Gastrocnemius medialis (tissue), 4 donors: Measurements from ENCODE around the gene DLEC1. TPM values are rescaled to one million over a fixed set of nuclear protein-coding genes. Genes with fewer than 3 reads are reported as not detected.

ENCODE experiments used
- ATAC-seq, 2 donors: fragments of 150-250 bp; one replicate each; pipeline ENCODE4 v1.9.1; 2016
- DNase-seq, 2 donors: peaks; one replicate each; pipeline ENCODE4 v3.0.0-alpha.2; 2019
- H3K27ac ChIP-seq, 4 donors: fragments of 200-600 bp; sonication (generic); 1 replicate in 1 of 4; 2 replicates in 3 of 4; pipeline ENCODE4 v1.5.1; 2016 to 2018; ENCODE audit warnings: mild to moderate bottlenecking in 2 of 4, moderate library complexity in 1 of 4
- H3K27me3 ChIP-seq, 3 donors: fragments of 200-600 bp; sonication (generic) in 2 of 3; 1 replicate in 1 of 3; 2 replicates in 2 of 3; pipeline versions ENCODE4 v1.5.1 to v1.6.0; 2016 to 2019; ENCODE audit warnings: mild to moderate bottlenecking in 1 of 3, moderate library complexity in 1 of 3
- H3K36me3 ChIP-seq, 2 donors: fragments of 200-600 bp; sonication (generic) in 1 of 2; one replicate each; pipeline ENCODE4 v1.5.1; 2017 to 2018
- H3K4me1 ChIP-seq, 2 donors: fragments of 200-600 bp; sonication (generic) in 1 of 2; one replicate each; pipeline ENCODE4 v1.5.1; 2016 to 2017; ENCODE audit warnings: mild to moderate bottlenecking in 2 of 2
- H3K4me3 ChIP-seq, 4 donors: fragments of 200-600 bp; sonication (generic) in 3 of 4; 1 replicate in 1 of 4; 2 replicates in 3 of 4; pipeline ENCODE4 v1.5.1; 2016 to 2019; ENCODE audit warnings: mild to moderate bottlenecking in 2 of 4
- H3K9me3 ChIP-seq, 3 donors: fragments of 200-600 bp; sonication (generic) in 2 of 3; 1 replicate in 1 of 3; 2 replicates in 2 of 3; pipeline ENCODE4 v1.5.1; 2016 to 2019
- CTCF ChIP-seq, 5 experiments: fragments of 450-650 bp in 3 of 5; fragments of 200-600 bp in 2 of 5; sonication (generic) in 2 of 5; IDR thresholded peaks in 4 of 5; conservative IDR thresholded peaks in 1 of 5; 1 replicate in 4 of 5; 2 replicates in 1 of 5; pipeline ENCODE4 v1.5.1; 2016 to 2019; ENCODE audit warnings: antibody characterized with exemption in 5 of 5, mild to moderate bottlenecking in 3 of 5, moderate library complexity in 3 of 5
- POLR2A ChIP-seq, 2 donors: fragments of 450-650 bp; IDR thresholded peaks; one replicate each; pipeline ENCODE4 v1.6.1; 2017; ENCODE audit warnings: antibody characterized with exemption in 2 of 2, mild to moderate bottlenecking in 2 of 2, moderate library complexity in 2 of 2
- in situ Hi-C, 4 donors: fragments of 200-750 bp; cut with MboI; loops; one replicate each; pipeline versions ENCODE4 v1.15.0 to v1.8.0; 2017; ENCODE audit warnings: low sequenced_read_pairs in 4 of 4
- intact Hi-C: fragments of 100-400 bp; cut with DNase I; formaldehyde crosslinking; loops from one replicate; pipeline ENCODE4 v1.15.1; 2023; ENCODE audit warnings: low total_unique reads
- total RNA-seq, 4 donors: library from RNA; depleted of rRNA; stranded (reverse); fragments of >200 nt; gene quantifications; one replicate each; pipeline versions ENCODE4 v1.1.0 to v1.2.3, GENCODE V29; 2016

DLEC1 gene
- total RNA-seq, 4 donors from 2014 or later = not detected

- intact Hi-C loops (no loop called here), in situ Hi-C loops (no loop called here)
- H3K4me1 ChIP-seq = no peaks in the 10 kb centered on the region
- no peaks in the 10 kb centered on the region for H3K9me3 ChIP-seq
- H3K4me3 ChIP-seq = no peak overlapping the region
- DNase-seq = no peak
- H3K27ac ChIP-seq = no peak overlapping the region
- no peak for TF ChIP-seq POLR2A (IDR thresholded peaks at IDR 0.05)
- no peak for TF ChIP-seq CTCF (IDR thresholded peaks at IDR 0.05 in 4 of 5, conservative IDR thresholded peaks at IDR 0.05 in 1 of 5)
- H3K27me3 ChIP-seq = peaks cover 0 to 10% (median 0%) of the 10 kb centered on the region in 3 donors
- no peaks in the 10 kb centered on the region for H3K36me3 ChIP-seq
- ATAC-seq = no peak
Measured at GRCh38 chr3:38101811-38102443, 62.9 kb downstream of the DLEC1 start.

GRCh38 chr3:38102444-38102814 is 63.4 kb downstream of the DLEC1 start:
- H3K9me3 ChIP-seq = no peaks in the 10 kb centered on the region
- no peak overlapping the region for H3K27ac ChIP-seq
- TF ChIP-seq POLR2A (IDR thresholded peaks at IDR 0.05) = no peak
- no peak for TF ChIP-seq CTCF (IDR thresholded peaks at IDR 0.05 in 4 of 5, conservative IDR thresholded peaks at IDR 0.05 in 1 of 5)
- peaks cover 0 to 10% (median 0%) of the 10 kb centered on the region in 3 donors for H3K27me3 ChIP-seq
- no peaks in the 10 kb centered on the region for H3K36me3 ChIP-seq
- intact Hi-C loops = no loop called here
- DNase-seq = no peak
- H3K4me1 ChIP-seq = no peaks in the 10 kb centered on the region
- no peak overlapping the region for H3K4me3 ChIP-seq
- in situ Hi-C loops = no loop called here
- ATAC-seq = no peak

- Histone ChIP-seq H3K4me3 (no peak overlapping the region), H3K9me3 (no peaks in the 10 kb centered on the region), H3K27ac (no peak overlapping the region), H3K4me1 (no peaks in the 10 kb centered on the region), H3K27me3 (peaks cover 0 to 10% (median 0%) of the 10 kb centered on the region in 3 donors), H3K36me3 (no peaks in the 10 kb centered on the region)
- no peak for TF ChIP-seq POLR2A (IDR thresholded peaks at IDR 0.05)
- TF ChIP-seq CTCF (IDR thresholded peaks at IDR 0.05 in 4 of 5, conservative IDR thresholded peaks at IDR 0.05 in 1 of 5) = no peak
- in situ Hi-C loops = no loop called here
- no peak for DNase-seq
- intact Hi-C loops = no loop called here
- ATAC-seq = no peak
Measured at GRCh38 chr3:38105525-38105924, 66.5 kb downstream of the DLEC1 start.

- H3K4me1 ChIP-seq = no peaks in the 10 kb centered on the region
- H3K4me3 ChIP-seq = no peak overlapping the region
- no peak for ATAC-seq
- intact Hi-C loops = no loop called here
- no peaks in the 10 kb centered on the region for H3K9me3 ChIP-seq
- no peaks in the 10 kb centered on the region for H3K36me3 ChIP-seq
- no peak overlapping the region for H3K27ac ChIP-seq
- no peak for TF ChIP-seq POLR2A (IDR thresholded peaks at IDR 0.05)
- no peak for TF ChIP-seq CTCF (IDR thresholded peaks at IDR 0.05 in 4 of 5, conservative IDR thresholded peaks at IDR 0.05 in 1 of 5)
- H3K27me3 ChIP-seq = peaks cover 0 to 10% (median 0%) of the 10 kb centered on the region in 3 donors
- DNase-seq = no peak
- in situ Hi-C loops = no loop called here
Measured at GRCh38 chr3:38107911-38108648, 69.1 kb downstream of the DLEC1 start.
